Mammary epithelial cell (primary cell): ENCODE data around the gene DACH1.

Source experiments
- CTCF ChIP-seq, 2 donors: IDR thresholded peaks in 1 of 2; conservative IDR thresholded peaks in 1 of 2; 2 replicates each; pipeline ENCODE4 v1.5.1; 2011 to 2012; ENCODE audit warnings: inconsistent platforms in 2 of 2, low read length in 2 of 2, mild to moderate bottlenecking in 2 of 2, control low read depth in 1 of 2, low read depth in 1 of 2; ENCODE audit not compliant: insufficient read depth in 1 of 2; ENCODE audit errors: extremely low read depth in 1 of 2
- EZH2 ChIP-seq: IDR thresholded peaks from 2 replicates; pipeline ENCODE4 v1.6.1; 2012; ENCODE audit warnings: low read length, inconsistent platforms, borderline replicate concordance

- TF ChIP-seq CTCF (conservative IDR thresholded peaks at IDR 0.05 in 1 of 2, IDR thresholded peaks at IDR 0.05 in 1 of 2; ENCODE audit: extremely low read depth in 1 of 2, insufficient read depth in 1 of 2, low read depth in 1 of 2, low read length in 2 of 2): no peak
- TF ChIP-seq EZH2: no peak
These were observed 240.4 kb downstream of the DACH1 start for GRCh38 chr13:71626421-71627117.
